ENCODE measurements around the gene RIPPLY3.

GRCh38 chr21:37045149-37045548, 38.6 kb downstream of the RIPPLY3 start:
- TF ChIP-seq CTCF (IDR thresholded peaks at IDR 0.05) (no peak), POLR2A (IDR thresholded peaks at IDR 0.05) (no peak)
